ENCODE results near the gene HCN4. TPM values are rescaled to one million over a fixed set of nuclear protein-coding genes. Genes with fewer than 3 reads are reported as not detected.

HCN4 gene
- total and polyA plus RNA-seq, 2 of the 8 experiments (the other 6 are each of a cell fraction or from before 2014, with no cell fraction given) = 3.7 to 8.5 TPM

- no peak overlapping the region for H3K56ac ChIP-seq (replicated peaks; ENCODE audit: insufficient read length, low read depth, low read length)
- ChIA-PET POLR2A (ENCODE audit: partially characterized antibody) (no interaction called here), CTCF (ENCODE audit: partially characterized antibody) (interaction anchor here (0.7 to 3.7 kb wide), 9 partner anchors 9 to 561 kb away, joined by 3 to 24 read pairs (median 3); no protein-coding TSS in a partner anchor)
- FAIRE-seq (no peak), DNase-seq (ENCODE audit: low read depth in 1 of 2, low spot score in 2 of 2) (no peak)
- no peak overlapping the region for H3K23ac ChIP-seq (ENCODE audit: insufficient read length)
- H3K27me3 ChIP-seq (replicated peaks in 1 of 4; ENCODE audit: control insufficient read depth in 3 of 4, extremely low read depth in 1 of 4, insufficient read depth in 3 of 4, low read length in 3 of 4) = no peaks in the 10 kb centered on the region
- H2BK5ac ChIP-seq (ENCODE audit: low read depth, low read length) = no peak overlapping the region
- no peak overlapping the region for H4K8ac ChIP-seq (ENCODE audit: extremely low read depth, insufficient read depth, low read length)
- H4K20me1 ChIP-seq (replicated peaks in 1 of 2; ENCODE audit: control insufficient read depth in 1 of 2, insufficient read depth in 2 of 2, low read length in 2 of 2) = no peaks in the 10 kb centered on the region
- no peak overlapping the region for H3K18ac ChIP-seq (ENCODE audit: extremely low read depth, low read length)
- no peak overlapping the region for H4K91ac ChIP-seq (replicated peaks; ENCODE audit: insufficient read length, low read length)
- no peak overlapping the region for H3K4ac ChIP-seq (replicated peaks; ENCODE audit: insufficient read length, low read depth, low read length)
- no peak overlapping the region for H2AK5ac ChIP-seq (ENCODE audit: low read depth, low read length)
- 94% methylated on average over 8 of the region's 8 CpGs; no CpG with 5 or more reads in 1 of the 2 experiments for WGBS, 2 experiments (ENCODE audit: extremely low coverage in 1 of 2, insufficient coverage in 1 of 2, insufficient read length in 1 of 2, insufficient replicate concordance in 2 of 2, low coverage in 1 of 2, low lambda C conversion rate in 2 of 2, missing lambda C conversion rate in 1 of 2)
- no peaks in the 10 kb centered on the region for H3K23me2 ChIP-seq (ENCODE audit: low read depth, low read length)
- H3K4me2 ChIP-seq (ENCODE audit: insufficient read depth in 1 of 2, low read depth in 2 of 2, low read length in 2 of 2) = no peak overlapping the region
- no peak overlapping the region for H3K14ac ChIP-seq (ENCODE audit: insufficient read length)
- H3K27ac ChIP-seq (ENCODE audit: low read depth, low read length) = no peak overlapping the region
- no peak overlapping the region for H2BK20ac ChIP-seq (ENCODE audit: low read length)
- no peak overlapping the region for H2BK15ac ChIP-seq (ENCODE audit: low read length)
- no peaks in the 10 kb centered on the region for H3K79me1 ChIP-seq (ENCODE audit: low read depth, low read length)
- H2AFZ ChIP-seq (ENCODE audit: low read length) = no peak overlapping the region
- H3K36me3 ChIP-seq (ENCODE audit: control insufficient read depth in 2 of 4, insufficient read depth in 4 of 4, low read length in 3 of 4) = peaks cover 5 to 24% (median 13%) of the 10 kb centered on the region in 4 experiments
- H3K4me1 ChIP-seq (replicated peaks in 1 of 4; ENCODE audit: control insufficient read depth in 3 of 4, insufficient read depth in 4 of 4, low read length in 3 of 4) = no peaks in the 10 kb centered on the region
- no peak overlapping the region for H2BK120ac ChIP-seq (replicated peaks; ENCODE audit: low read depth, low read length)
- H3K4me3 ChIP-seq (ENCODE audit: extremely low read depth in 1 of 4, insufficient read depth in 2 of 4, low read depth in 3 of 4, low read length in 4 of 4) = no peak overlapping the region
- H2BK12ac ChIP-seq (ENCODE audit: low read depth, low read length) = no peak overlapping the region
- H3K79me2 ChIP-seq (ENCODE audit: control insufficient read depth in 1 of 2, insufficient read depth in 2 of 2, low read length in 2 of 2) = no peaks in the 10 kb centered on the region
- H3K9ac ChIP-seq (replicated peaks in 1 of 4; ENCODE audit: extremely low read depth in 1 of 4, low read depth in 3 of 4, low read length in 3 of 4) = no peak overlapping the region
- no peak overlapping the region for H4K5ac ChIP-seq (ENCODE audit: insufficient read length, low read depth, low read length)
- no peaks in the 10 kb centered on the region for H3K9me3 ChIP-seq (ENCODE audit: insufficient read depth in 2 of 2, low read depth in 1 of 2, low read length in 1 of 2)
- TF ChIP-seq JUN (IDR thresholded peaks at IDR 0.05; ENCODE audit: low read depth, low read length) = no peak
- TF ChIP-seq MAFK (IDR thresholded peaks at IDR 0.05; ENCODE audit: low read depth, low read length) = no peak
- no peak for TF ChIP-seq ZNF274 (IDR thresholded peaks at IDR 0.05; ENCODE audit: borderline replicate concordance, extremely low read depth, low read length)
- no peak for TF ChIP-seq HDAC6 (IDR thresholded peaks at IDR 0.05; ENCODE audit: low read depth, low read length)
- no peak for TF ChIP-seq KDM1A (IDR thresholded peaks at IDR 0.05; ENCODE audit: borderline replicate concordance, low read length)
- no peak for TF ChIP-seq JUND (IDR thresholded peaks at IDR 0.05; ENCODE audit: low read length)
- no peak for TF ChIP-seq TBP (IDR thresholded peaks at IDR 0.05; ENCODE audit: low read depth, low read length)
- no peak for TF ChIP-seq TCF12 (IDR thresholded peaks at IDR 0.05; ENCODE audit: low read depth, low read length)
- TF ChIP-seq SP2 (IDR thresholded peaks at IDR 0.05; ENCODE audit: low read length) = no peak
- no peak for TF ChIP-seq POU5F1 (IDR thresholded peaks at IDR 0.05; ENCODE audit: low read depth, low read length)
- no peak for TF ChIP-seq CREB1 (IDR thresholded peaks at IDR 0.05)
Measured at GRCh38 chr15:73282567-73283365, 86.0 kb downstream of the HCN4 start.
